Measurements from ENCODE around the gene RABL6.
"Not testable (repeated sequence)": the region's sequence is repeated elsewhere in the genome, so short reads cannot be mapped to it uniquely, and the experiment has no call there.

RABL6 gene

GRCh38 chr9:136857581-136858412 is 50.0 kb downstream of the RABL6 start:
- DNase-seq = no peak

- no peak for DNase-seq
Measured at GRCh38 chr9:136858452-136858843, 50.7 kb downstream of the RABL6 start.

GRCh38 chr9:136858844-136859757 is 51.4 kb downstream of the RABL6 start:
- no peak for DNase-seq

GRCh38 chr9:136860529-136860928 is 52.8 kb downstream of the RABL6 start:
- no peak for DNase-seq

- DNase-seq = no peak
Measured at GRCh38 chr9:136860933-136861873, 53.5 kb downstream of the RABL6 start.

- no peak for DNase-seq
Measured at GRCh38 chr9:136861874-136862457, 54.2 kb downstream of the RABL6 start.

- no peak for DNase-seq
Measured at GRCh38 chr9:136862849-136863622, 55.3 kb downstream of the RABL6 start.

GRCh38 chr9:136863623-136864273 is 56.0 kb downstream of the RABL6 start:
- DNase-seq = no peak

GRCh38 chr9:136865041-136865767 is 57.5 kb downstream of the RABL6 start:
- no peak for DNase-seq

- no peak for DNase-seq
Measured at GRCh38 chr9:136865768-136866103, 58.0 kb downstream of the RABL6 start.

GRCh38 chr9:136866898-136867421 is 59.2 kb downstream of the RABL6 start:
- DNase-seq = not testable (repeated sequence)

- no peak for DNase-seq
Measured at GRCh38 chr9:136867480-136867879, 59.7 kb downstream of the RABL6 start.

GRCh38 chr9:136867917-136868316 is 60.2 kb downstream of the RABL6 start:
- DNase-seq = no peak

- no peak for DNase-seq
Measured at GRCh38 chr9:136868644-136869043, 60.9 kb downstream of the RABL6 start.

GRCh38 chr9:136869611-136870010 is 61.9 kb downstream of the RABL6 start:
- not testable (repeated sequence) for DNase-seq

- DNase-seq = no peak
Measured at GRCh38 chr9:136875155-136875554, 67.4 kb downstream of the RABL6 start.

- no peak for DNase-seq
Measured at GRCh38 chr9:136876476-136876875, 68.7 kb downstream of the RABL6 start.

GRCh38 chr9:136880651-136881050 is 72.9 kb downstream of the RABL6 start:
- DNase-seq = no peak

- DNase-seq = no peak
Measured at GRCh38 chr9:136881691-136882108, 74.0 kb downstream of the RABL6 start.

All from fibroblast of skin of back (primary cell).